GM23338 (cell line): Measurements from ENCODE around the gene COMMD10.

Experiments
- CREB1 ChIP-seq: fragments of 250-450 bp; sonication (Bioruptor Pico); IDR thresholded peaks from 2 replicates; pipeline ENCODE4 v1.5.0; 2020; ENCODE audit warnings: low read depth, mild to moderate bottlenecking, moderate library complexity
- EZH2 ChIP-seq: fragments of 200-600 bp; sonication (generic); IDR thresholded peaks from one replicate; pipeline ENCODE4 v1.8.0; 2017; ENCODE audit warnings: antibody characterized with exemption, mild to moderate bottlenecking, low read depth; ENCODE audit not compliant: unreplicated experiment
- EZH2phosphoT487 ChIP-seq: fragments of 200-600 bp; sonication (generic); IDR thresholded peaks from one replicate; pipeline ENCODE4 v1.8.1; 2018; ENCODE audit warnings: antibody characterized with exemption; ENCODE audit not compliant: unreplicated experiment
- JUNB ChIP-seq: IDR thresholded peaks from one replicate; pipeline ENCODE4 v1.6.1; 2016; ENCODE audit warnings: antibody characterized with exemption; ENCODE audit not compliant: unreplicated experiment
- NANOG ChIP-seq: IDR thresholded peaks from 2 replicates; pipeline ENCODE4 v1.6.1; 2016; ENCODE audit warnings: antibody characterized with exemption, borderline replicate concordance
- POLR2AphosphoS5 ChIP-seq: IDR thresholded peaks from 2 replicates; pipeline ENCODE4 v1.6.1; 2016; ENCODE audit warnings: antibody characterized with exemption, low read depth
- STAT1 ChIP-seq: IDR thresholded peaks from one replicate; pipeline ENCODE4 v1.6.1; 2016; ENCODE audit warnings: antibody characterized with exemption; ENCODE audit not compliant: unreplicated experiment
- ZNF114 ChIP-seq: fragments of 250-450 bp; sonication (Bioruptor Pico); IDR thresholded peaks from 2 replicates; pipeline ENCODE4 v1.5.0; 2020; ENCODE audit warnings: mild to moderate bottlenecking, moderate library complexity
- ZNF331 ChIP-seq: fragments of 250-450 bp; sonication (Bioruptor Pico); IDR thresholded peaks from 2 replicates; pipeline ENCODE4 v1.5.0; 2020; ENCODE audit warnings: low read depth, mild to moderate bottlenecking, moderate library complexity
- TF ChIP-seq, protein P1 (sequence below), 2 experiments: fragments of 200-600 bp in 1 of 2; sonication (generic) in 1 of 2; conservative IDR thresholded peaks; 2 replicates each; pipeline versions ENCODE4 v1.5.1 to v1.6.1; 2016 to 2017; ENCODE audit warnings: antibody characterized with exemption in 2 of 2, low read depth in 2 of 2, mild to moderate bottlenecking in 2 of 2, moderate library complexity in 1 of 2
- TF ChIP-seq, protein P2 (sequence below): IDR thresholded peaks from 2 replicates; pipeline ENCODE4 v1.6.1; 2016; ENCODE audit warnings: antibody characterized with exemption
- TF ChIP-seq, protein P3 (sequence below): IDR thresholded peaks from one replicate; pipeline ENCODE4 v1.6.1; 2018; ENCODE audit warnings: antibody characterized with exemption; ENCODE audit not compliant: unreplicated experiment
- TF ChIP-seq, protein P4 (sequence below): fragments of 250-450 bp; sonication (Bioruptor Pico); IDR thresholded peaks from 2 replicates; pipeline ENCODE4 v1.5.0; 2020; ENCODE audit warnings: mild to moderate bottlenecking, moderate library complexity

DNA sequence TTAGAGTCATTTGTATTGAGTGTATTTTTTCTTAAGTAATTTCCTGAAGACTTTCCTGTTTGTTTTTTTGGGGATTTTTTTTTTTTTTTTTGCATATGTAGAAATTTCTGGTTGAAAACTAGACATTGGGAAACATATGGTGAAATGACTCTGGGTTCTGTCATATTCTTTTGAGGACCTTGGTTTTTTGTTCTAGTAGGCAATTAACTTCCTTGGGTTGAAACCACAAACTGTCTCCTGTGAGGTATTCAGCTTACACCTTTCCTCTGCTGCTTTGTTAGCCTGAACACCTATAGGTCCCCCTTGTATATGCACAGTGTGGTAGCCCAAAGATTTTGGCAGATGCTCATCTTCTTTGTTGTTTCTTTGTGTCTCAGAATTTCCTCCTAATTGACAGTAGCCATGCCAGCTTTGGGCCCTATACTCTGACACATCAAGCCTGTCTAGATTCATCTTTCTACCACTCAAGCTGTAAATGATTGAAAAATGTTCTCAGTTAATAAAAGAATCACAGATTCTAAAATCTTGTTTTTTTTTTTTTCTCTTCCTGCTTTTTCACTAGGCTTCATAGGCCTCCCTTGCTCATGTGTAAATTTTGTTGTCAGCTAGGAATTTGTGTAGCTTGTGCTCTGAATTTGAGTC, 140.6 kb downstream of the COMMD10 start:
- no peak for TF ChIP-seq EZH2
- TF ChIP-seq, protein P1, sequence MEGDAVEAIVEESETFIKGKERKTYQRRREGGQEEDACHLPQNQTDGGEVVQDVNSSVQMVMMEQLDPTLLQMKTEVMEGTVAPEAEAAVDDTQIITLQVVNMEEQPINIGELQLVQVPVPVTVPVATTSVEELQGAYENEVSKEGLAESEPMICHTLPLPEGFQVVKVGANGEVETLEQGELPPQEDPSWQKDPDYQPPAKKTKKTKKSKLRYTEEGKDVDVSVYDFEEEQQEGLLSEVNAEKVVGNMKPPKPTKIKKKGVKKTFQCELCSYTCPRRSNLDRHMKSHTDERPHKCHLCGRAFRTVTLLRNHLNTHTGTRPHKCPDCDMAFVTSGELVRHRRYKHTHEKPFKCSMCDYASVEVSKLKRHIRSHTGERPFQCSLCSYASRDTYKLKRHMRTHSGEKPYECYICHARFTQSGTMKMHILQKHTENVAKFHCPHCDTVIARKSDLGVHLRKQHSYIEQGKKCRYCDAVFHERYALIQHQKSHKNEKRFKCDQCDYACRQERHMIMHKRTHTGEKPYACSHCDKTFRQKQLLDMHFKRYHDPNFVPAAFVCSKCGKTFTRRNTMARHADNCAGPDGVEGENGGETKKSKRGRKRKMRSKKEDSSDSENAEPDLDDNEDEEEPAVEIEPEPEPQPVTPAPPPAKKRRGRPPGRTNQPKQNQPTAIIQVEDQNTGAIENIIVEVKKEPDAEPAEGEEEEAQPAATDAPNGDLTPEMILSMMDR (conservative IDR thresholded peaks at IDR 0.05; ENCODE audit: low read depth in 2 of 2), result no peak
- no peak for TF ChIP-seq STAT1
- TF ChIP-seq NANOG, result no peak
- no peak for TF ChIP-seq POLR2AphosphoS5
- TF ChIP-seq ZNF114, result no peak
- no peak for TF ChIP-seq CREB1 (CRISPR knock-in tag)
- TF ChIP-seq JUNB, result no peak
- TF ChIP-seq, protein P2, sequence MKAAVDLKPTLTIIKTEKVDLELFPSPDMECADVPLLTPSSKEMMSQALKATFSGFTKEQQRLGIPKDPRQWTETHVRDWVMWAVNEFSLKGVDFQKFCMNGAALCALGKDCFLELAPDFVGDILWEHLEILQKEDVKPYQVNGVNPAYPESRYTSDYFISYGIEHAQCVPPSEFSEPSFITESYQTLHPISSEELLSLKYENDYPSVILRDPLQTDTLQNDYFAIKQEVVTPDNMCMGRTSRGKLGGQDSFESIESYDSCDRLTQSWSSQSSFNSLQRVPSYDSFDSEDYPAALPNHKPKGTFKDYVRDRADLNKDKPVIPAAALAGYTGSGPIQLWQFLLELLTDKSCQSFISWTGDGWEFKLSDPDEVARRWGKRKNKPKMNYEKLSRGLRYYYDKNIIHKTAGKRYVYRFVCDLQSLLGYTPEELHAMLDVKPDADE, result no peak
- no peak for TF ChIP-seq EZH2phosphoT487
- TF ChIP-seq, protein P3, sequence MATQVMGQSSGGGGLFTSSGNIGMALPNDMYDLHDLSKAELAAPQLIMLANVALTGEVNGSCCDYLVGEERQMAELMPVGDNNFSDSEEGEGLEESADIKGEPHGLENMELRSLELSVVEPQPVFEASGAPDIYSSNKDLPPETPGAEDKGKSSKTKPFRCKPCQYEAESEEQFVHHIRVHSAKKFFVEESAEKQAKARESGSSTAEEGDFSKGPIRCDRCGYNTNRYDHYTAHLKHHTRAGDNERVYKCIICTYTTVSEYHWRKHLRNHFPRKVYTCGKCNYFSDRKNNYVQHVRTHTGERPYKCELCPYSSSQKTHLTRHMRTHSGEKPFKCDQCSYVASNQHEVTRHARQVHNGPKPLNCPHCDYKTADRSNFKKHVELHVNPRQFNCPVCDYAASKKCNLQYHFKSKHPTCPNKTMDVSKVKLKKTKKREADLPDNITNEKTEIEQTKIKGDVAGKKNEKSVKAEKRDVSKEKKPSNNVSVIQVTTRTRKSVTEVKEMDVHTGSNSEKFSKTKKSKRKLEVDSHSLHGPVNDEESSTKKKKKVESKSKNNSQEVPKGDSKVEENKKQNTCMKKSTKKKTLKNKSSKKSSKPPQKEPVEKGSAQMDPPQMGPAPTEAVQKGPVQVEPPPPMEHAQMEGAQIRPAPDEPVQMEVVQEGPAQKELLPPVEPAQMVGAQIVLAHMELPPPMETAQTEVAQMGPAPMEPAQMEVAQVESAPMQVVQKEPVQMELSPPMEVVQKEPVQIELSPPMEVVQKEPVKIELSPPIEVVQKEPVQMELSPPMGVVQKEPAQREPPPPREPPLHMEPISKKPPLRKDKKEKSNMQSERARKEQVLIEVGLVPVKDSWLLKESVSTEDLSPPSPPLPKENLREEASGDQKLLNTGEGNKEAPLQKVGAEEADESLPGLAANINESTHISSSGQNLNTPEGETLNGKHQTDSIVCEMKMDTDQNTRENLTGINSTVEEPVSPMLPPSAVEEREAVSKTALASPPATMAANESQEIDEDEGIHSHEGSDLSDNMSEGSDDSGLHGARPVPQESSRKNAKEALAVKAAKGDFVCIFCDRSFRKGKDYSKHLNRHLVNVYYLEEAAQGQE, result no peak
- TF ChIP-seq, protein P4, sequence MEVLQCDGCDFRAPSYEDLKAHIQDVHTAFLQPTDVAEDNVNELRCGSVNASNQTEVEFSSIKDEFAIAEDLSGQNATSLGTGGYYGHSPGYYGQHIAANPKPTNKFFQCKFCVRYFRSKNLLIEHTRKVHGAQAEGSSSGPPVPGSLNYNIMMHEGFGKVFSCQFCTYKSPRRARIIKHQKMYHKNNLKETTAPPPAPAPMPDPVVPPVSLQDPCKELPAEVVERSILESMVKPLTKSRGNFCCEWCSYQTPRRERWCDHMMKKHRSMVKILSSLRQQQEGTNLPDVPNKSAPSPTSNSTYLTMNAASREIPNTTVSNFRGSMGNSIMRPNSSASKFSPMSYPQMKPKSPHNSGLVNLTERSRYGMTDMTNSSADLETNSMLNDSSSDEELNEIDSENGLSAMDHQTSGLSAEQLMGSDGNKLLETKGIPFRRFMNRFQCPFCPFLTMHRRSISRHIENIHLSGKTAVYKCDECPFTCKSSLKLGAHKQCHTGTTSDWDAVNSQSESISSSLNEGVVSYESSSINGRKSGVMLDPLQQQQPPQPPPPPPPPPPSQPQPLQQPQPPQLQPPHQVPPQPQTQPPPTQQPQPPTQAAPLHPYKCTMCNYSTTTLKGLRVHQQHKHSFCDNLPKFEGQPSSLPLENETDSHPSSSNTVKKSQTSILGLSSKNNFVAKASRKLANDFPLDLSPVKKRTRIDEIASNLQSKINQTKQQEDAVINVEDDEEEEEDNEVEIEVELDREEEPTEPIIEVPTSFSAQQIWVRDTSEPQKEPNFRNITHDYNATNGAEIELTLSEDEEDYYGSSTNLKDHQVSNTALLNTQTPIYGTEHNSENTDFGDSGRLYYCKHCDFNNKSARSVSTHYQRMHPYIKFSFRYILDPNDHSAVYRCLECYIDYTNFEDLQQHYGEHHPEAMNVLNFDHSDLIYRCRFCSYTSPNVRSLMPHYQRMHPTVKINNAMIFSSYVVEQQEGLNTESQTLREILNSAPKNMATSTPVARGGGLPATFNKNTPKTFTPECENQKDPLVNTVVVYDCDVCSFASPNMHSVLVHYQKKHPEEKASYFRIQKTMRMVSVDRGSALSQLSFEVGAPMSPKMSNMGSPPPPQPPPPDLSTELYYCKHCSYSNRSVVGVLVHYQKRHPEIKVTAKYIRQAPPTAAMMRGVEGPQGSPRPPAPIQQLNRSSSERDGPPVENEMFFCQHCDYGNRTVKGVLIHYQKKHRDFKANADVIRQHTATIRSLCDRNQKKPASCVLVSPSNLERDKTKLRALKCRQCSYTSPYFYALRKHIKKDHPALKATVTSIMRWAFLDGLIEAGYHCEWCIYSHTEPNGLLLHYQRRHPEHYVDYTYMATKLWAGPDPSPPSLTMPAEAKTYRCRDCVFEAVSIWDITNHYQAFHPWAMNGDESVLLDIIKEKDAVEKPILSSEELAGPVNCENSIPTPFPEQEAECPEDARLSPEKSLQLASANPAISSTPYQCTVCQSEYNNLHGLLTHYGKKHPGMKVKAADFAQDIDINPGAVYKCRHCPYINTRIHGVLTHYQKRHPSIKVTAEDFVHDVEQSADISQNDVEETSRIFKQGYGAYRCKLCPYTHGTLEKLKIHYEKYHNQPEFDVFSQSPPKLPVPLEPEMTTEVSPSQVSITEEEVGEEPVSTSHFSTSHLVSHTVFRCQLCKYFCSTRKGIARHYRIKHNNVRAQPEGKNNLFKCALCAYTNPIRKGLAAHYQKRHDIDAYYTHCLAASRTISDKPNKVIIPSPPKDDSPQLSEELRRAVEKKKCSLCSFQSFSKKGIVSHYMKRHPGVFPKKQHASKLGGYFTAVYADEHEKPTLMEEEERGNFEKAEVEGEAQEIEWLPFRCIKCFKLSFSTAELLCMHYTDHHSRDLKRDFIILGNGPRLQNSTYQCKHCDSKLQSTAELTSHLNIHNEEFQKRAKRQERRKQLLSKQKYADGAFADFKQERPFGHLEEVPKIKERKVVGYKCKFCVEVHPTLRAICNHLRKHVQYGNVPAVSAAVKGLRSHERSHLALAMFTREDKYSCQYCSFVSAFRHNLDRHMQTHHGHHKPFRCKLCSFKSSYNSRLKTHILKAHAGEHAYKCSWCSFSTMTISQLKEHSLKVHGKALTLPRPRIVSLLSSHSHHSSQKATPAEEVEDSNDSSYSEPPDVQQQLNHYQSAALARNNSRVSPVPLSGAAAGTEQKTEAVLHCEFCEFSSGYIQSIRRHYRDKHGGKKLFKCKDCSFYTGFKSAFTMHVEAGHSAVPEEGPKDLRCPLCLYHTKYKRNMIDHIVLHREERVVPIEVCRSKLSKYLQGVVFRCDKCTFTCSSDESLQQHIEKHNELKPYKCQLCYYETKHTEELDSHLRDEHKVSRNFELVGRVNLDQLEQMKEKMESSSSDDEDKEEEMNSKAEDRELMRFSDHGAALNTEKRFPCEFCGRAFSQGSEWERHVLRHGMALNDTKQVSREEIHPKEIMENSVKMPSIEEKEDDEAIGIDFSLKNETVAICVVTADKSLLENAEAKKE (CRISPR knock-in tag), result no peak
- no peak for TF ChIP-seq ZNF331 (CRISPR knock-in tag)
